ENCODE measurements around the gene TMPRSS9.

TMPRSS9 gene

GRCh38 chr19:2361246-2362045, 1.4 kb downstream of the TMPRSS9 start:
- no peak overlapping the region for H3K4me3 ChIP-seq (ENCODE audit: control insufficient read depth, low read depth, low read length)
- no peak for DNase-seq (ENCODE audit: low read depth)
- no peak for TF ChIP-seq CTCF (conservative IDR thresholded peaks at IDR 0.05; ENCODE audit: control insufficient read depth, insufficient read depth, low read depth, low read length)

- no peak overlapping the region for H3K4me3 ChIP-seq (ENCODE audit: control insufficient read depth, low read depth, low read length)
- no peak for TF ChIP-seq CTCF (conservative IDR thresholded peaks at IDR 0.05; ENCODE audit: control insufficient read depth, insufficient read depth, low read depth, low read length)
- no peak for DNase-seq (ENCODE audit: low read depth)
These were observed 2.2 kb downstream of the TMPRSS9 start for GRCh38 chr19:2362046-2362969.

GRCh38 chr19:2362970-2363300, 2.9 kb downstream of the TMPRSS9 start:
- no peak overlapping the region for H3K4me3 ChIP-seq (ENCODE audit: control insufficient read depth, low read depth, low read length)
- no peak for TF ChIP-seq CTCF (conservative IDR thresholded peaks at IDR 0.05; ENCODE audit: control insufficient read depth, insufficient read depth, low read depth, low read length)
- DNase-seq (ENCODE audit: low read depth) = no peak

GRCh38 chr19:2363419-2363818, 3.4 kb downstream of the TMPRSS9 start:
- H3K4me3 ChIP-seq (ENCODE audit: control insufficient read depth, low read depth, low read length) = no peak overlapping the region
- DNase-seq (ENCODE audit: low read depth) = no peak
- TF ChIP-seq CTCF (conservative IDR thresholded peaks at IDR 0.05; ENCODE audit: control insufficient read depth, insufficient read depth, low read depth, low read length) = no peak

- no peak for DNase-seq (ENCODE audit: low read depth)
- TF ChIP-seq CTCF (conservative IDR thresholded peaks at IDR 0.05; ENCODE audit: control insufficient read depth, insufficient read depth, low read depth, low read length) = no peak
- no peak overlapping the region for H3K4me3 ChIP-seq (ENCODE audit: control insufficient read depth, low read depth, low read length)
These were observed 5.3 kb downstream of the TMPRSS9 start for GRCh38 chr19:2365201-2365970.

GRCh38 chr19:2371656-2372055, 11.6 kb downstream of the TMPRSS9 start:
- no peak for TF ChIP-seq CTCF (conservative IDR thresholded peaks at IDR 0.05; ENCODE audit: control insufficient read depth, insufficient read depth, low read depth, low read length)
- H3K4me3 ChIP-seq (ENCODE audit: control insufficient read depth, low read depth, low read length) = no peak overlapping the region
- peak; percentile 74 for DNase-seq (ENCODE audit: low read depth)
